NCI-H146 (cell line): ENCODE data around the gene CCDC87.
"Not testable (repeated sequence)": the region's sequence is repeated elsewhere in the genome, so short reads cannot be mapped to it uniquely, and the experiment has no call there.

Experiments
- DNase-seq: peaks from one replicate; lab custom pipeline; 2025; lab: John Stamatoyannopoulos, UW

Gene CCDC87

DNA sequence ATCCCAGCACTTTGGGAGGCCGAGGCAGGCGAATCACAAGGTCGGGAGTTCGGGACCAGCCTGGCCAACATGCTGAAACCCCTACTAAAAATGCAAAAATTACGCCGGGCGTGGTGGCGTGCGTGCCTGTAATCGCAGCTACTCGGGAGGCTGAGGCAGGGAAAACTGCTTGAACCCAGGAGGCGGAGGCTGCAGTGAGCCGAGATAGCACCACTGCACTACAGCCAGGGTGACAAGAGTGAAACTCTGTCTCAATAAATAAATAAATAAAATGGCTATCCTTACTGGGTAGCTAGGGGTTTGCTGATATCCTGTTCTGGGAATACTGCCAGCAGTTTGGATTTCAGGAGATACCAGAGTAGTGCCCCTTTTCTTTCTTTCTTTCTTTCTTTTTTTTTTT is 21.2 kb upstream of the CCDC87 start:
- DNase-seq, result no peak

DNA sequence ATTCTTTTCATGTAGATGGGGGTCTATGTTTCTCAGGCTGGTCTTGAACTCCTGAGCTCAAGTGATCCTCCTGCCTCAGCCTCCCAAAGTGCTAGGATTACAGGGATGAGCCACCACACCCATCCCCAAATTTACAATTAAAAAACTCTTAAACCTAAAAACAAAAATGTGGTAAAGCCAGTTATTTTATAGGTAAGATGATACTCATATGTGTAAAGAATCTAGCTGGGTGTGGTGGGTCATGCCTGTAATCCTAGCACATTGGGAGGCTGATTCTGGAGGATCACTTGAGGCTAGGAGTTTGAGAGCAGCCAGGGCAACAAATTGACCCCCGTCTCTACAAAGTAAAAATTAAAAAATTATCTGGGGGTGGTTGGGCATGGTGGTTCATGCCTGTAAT is 19.6 kb upstream of the CCDC87 start:
- DNase-seq, result no peak

DNA sequence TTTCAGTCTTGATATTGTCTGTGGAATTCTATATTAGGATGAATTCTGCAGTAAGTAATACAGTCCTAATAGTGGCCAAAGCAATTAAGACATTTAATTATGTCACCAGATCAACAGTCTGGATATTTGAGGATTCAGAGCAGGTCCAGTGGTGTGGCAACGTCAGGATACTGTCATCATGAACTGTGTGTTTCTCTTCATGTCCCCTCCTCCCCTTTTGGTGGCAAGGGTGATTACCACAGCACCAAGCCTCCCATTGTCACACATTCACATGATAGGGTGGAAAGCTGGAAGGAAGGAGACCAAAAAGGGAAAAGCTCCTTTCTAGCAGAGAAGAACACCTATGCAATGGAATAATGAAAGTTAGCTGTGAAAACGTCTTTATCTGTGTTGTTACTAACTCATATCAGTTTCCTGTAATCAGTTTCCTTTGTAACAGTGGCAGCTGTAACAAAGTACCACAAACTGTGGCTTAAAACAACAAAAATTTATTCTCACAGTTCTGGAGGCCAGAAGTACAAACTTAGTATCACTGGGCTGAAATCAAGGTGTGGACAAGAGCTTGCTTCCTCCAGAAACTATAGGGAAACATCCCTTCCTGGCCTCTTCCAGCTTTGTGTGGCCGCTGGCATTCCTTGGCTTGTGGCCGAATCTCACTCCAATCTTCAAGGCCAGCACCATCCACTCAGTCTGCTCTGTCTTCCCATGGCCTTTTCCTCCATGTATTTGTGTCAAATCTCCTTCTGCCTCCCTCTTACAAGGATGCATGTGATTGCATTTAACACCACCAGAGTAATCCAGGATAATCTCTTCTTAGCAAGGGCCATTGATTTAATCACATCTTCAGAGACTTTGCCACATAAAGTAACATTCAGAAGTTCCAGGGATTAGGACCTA is 17.1 kb upstream of the CCDC87 start:
- DNase-seq, result no peak

DNA sequence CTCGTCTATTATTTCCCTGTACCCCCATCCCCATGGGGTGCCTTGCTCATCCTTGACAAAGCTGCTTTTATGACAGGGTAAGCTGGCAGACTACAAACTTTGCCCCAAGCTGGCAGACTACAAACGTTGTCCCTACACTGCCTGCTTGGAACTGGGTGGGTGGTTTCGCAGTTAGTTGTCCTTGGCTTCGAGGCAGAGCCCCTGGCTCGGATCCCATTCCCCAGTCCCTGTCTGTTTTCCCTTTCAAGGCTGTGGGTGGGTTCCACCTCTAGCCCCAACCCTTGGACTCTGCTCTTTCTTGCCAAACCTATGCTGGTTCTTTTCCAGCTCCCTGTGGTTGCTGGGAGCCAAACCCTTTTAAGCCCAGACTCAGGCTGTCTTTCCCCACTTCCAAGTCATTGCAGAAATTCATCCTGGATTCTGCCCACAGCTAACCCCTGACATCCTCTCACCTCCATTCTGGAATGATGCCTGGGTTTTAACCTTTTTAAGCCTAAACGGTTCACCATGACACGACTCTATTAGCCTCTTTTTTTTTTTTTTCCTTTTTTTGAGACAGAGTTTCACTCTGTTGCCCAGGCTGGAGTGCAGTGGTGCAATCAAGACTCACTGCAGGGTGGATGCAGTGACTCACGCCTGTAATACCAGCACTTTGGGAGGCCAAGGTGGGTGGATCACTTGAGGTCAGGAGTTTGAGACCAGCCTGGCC is 14.4 kb upstream of the CCDC87 start:
- DNase-seq, result no peak

DNA sequence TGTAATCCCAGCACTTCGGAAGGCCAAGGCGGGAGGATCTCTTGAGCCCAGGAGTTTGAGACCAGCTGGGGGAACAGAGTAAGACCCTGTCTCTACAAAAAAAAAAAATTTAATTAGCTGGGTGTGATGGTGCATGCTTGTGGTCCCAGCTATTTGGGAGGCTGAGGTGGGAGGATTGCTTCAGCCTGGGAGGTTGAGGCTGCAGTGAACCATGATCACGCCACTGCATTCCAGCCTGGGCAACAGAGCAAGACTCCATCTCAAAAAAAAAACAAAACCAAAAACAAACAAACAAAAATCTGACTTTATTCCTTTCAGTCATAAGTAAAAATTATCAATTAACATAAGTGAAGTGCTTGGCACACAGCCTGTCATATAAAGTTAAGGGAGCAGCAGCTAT is 13.7 kb upstream of the CCDC87 start:
- not testable (repeated sequence) for DNase-seq

DNA sequence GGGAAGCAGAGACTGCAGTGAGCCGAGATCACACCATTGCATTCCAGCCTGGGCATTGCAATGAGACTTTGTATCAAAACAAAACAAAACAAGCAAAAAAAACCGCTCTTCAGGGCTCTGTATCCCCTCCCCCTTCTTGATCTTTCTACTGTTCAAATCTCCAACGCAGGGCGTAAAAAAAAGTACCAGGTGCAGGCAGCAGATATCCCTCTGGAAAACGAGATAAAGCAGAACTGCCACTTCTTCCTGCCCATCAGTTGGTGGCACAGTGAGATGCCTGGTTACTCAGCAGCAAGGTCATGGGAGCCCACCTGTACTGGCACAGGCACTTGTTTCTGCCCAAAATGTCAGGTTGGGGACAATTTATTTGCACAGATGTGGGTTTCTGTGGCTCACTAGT is 11.3 kb upstream of the CCDC87 start:
- no peak for DNase-seq

DNA sequence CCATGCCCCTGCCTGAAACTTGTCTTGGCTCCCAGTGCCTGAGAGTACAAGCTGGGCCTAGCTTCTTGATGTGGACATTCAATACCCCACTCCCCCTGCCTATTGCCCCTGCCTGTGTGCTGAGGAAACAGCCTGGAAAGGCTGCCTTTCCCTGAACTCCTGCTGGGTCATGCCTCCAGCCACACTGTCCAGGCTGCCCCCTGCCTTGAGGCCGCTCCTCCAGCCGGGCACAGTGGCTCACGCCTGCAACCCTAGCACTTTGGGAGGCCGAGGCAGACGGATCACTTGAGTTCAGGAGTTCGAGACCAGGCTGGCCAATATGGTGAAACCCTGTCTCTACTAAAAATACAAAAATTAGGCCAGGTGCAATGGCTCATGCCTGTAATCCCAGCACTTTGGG is 10.2 kb upstream of the CCDC87 start:
- DNase-seq, result no peak

DNA sequence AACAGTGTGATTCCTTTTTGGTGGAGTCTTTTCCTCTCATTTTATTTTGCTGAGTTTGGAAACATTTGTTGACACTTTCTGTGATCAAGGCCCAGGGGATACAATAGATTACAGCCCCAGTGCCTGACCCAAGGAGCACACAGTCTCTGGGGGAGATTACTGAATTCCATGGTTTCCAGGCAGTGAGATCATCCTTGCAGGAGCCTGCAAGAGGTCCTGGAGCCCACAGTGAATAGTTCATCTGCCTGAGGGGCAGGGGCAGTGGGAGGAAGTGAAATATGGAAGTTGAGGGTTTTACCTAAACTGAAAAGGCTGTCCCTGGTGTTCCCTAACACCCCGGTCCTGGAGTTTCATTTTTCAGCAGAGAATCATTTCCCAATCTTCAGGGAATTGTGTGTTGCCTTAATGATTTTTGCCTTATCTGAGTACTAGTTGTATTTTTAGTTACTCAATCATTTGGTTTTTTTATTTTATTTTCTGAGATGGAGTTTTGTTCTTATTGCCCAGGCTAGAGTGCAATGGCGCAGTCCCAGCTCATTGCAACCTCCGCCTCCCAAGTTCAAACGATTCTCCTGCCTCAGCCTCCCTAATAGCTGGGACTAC is 7.9 kb upstream of the CCDC87 start:
- DNase-seq, result no peak

DNA sequence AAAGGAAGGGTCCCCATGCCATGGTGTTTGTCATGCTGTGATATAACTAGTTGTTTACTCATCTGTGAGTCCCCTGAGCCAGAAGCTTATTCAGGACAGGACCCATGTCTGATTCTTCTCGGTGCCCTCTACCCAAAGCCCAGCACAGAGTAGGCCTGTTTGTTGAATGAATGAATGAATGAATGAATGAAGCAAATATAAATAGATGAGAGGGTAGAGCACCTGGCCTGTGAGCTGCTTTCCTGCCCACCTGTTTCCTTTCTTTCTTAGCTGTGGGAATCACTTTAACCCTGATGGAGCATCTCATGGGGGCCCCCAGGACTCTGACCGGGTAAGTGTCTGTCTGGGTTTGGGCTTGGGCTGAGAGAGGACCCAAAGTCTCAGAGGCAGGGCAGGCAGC is 7.4 kb upstream of the CCDC87 start:
- DNase-seq, result no peak

DNA sequence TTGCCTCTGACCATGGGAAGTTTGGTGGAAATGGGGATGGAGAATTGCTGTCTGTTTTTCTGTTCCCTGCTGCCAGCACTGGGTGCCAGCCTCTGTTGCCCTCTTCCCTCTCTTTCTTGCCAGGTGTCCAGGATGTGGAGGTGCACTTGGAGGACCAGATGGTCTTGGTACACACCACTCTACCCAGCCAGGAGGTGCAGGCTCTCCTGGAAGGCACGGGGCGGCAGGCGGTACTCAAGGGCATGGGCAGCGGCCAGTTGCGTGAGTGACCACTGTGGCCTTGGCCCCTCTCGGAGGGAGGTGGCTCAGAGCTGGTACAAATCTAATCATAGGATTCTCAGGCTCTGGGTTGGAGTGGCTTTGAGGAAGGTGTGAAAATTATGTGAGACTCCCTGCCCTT is 6.1 kb upstream of the CCDC87 start:
- DNase-seq, result no peak

DNA sequence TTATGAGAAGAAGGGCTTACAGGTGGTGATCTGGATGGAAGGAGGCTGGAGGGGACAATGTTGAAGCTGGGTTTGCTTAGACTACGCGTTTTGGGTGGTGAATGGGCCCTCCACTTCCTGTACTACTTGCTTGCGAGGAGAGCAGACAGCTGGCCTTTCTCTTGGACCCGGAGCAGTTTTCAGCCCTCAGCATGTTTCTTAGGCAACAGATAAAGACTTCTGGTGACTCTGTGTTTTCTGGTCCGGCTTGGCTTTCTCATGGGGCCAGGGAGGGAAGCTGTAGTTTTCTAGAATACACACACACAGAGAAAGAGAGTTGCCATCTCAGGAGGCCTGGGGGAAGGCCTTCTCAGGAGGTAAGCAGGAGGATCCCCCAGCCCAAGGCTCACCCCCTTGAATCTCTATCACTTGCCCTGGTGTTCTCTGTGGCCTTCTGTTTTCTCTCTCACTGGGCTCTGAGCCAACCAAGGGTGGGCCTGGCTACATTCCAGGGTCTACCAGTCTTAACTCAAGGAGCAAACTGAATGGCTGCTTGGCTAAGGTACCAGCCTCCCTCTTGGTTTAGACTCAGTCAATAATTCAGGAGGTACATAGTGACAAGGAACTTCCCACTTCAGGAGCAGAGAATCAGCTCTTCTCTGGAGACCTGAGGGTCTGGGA is 2.5 kb upstream of the CCDC87 start:
- DNase-seq, result no peak

DNA sequence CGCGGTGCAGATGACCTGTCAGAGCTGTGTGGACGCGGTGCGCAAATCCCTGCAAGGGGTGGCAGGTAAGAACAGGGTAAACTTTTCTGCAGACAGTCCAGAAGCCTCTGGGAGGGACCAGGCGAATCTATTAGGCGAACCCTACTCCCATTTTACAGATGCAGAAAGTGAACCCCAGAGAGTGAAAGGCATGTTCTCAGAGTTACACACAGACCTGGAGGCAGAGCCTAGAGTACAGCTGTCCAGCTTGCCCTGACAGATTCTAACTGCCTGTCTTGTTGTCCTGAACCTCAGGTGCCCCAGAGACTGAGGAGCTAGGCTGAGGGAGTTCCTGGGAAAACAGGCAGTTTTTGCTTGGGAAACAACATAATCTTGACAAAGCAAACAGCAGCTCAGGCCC is 787 bp upstream of the CCDC87 start:
- no peak for DNase-seq

DNA sequence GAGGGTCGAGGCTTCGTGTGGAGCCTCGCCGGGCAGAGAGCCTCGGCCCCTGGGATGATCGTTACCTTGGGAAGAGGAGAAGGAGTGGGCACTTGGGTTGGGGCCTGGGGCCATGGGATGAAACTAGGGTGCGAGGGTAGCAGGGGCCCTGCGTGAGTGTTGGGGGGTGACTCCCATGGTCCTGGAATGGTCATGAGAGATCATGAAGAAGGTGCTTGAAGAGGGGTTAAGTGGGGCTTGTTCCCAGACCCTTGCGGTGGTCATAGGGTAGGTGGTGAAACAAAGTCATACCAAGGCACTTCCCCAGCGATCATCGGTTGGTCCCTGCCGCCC is 406 bp upstream of the CCDC87 start:
- DNase-seq, result no peak

DNA sequence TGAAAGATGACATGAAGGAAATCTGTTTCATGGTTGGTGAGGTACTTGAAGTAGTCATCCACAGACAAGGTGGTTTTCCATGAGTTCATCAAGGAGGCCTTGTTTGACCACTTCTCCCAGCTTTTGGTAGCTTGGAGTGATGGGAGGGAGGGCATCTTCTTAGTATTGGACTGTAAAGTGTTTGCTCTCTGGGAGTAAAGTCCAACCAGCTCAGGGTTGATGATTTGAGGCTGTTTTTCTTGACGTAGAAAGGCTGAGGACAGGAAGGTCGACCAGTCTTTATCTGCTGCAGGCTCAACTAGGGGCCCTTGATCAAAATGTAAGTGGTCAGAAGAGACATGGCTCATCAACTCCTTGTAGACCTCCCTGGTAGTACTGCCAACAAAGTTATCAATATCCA is 1.7 kb downstream of the CCDC87 start:
- no peak for DNase-seq

DNA sequence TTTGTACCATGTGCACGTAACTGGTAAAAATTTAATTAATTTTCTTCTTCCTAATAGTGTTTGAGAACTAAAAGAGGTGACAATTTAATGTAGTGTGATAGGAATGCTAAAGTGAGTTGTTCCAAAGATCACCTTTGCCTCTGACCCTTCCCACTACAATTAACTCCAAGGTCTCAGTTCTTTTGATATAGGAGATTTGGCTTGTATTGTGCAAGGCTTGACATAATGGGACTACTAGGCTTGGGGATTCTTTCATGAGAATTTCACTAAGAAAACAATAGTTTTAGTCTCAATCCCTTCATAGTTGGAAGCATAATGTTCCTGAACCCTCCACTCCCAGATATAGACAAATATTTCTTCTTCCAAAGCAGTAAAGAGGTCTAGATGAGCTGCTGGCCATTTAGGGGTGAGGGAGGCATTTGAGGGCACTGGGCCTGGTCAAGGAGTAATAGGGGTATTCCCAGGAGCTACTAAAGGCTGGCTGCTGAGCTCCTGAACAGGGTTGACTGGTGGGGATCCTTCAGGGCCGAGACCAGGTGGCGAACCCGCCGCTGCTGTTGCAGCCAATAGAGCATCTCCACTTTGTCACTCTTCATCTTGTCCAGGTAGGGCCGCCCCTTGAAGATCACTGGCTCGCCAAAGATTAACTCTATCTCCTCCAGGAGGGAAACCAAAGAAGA is 2.7 kb downstream of the CCDC87 start:
- DNase-seq, result no peak

DNA sequence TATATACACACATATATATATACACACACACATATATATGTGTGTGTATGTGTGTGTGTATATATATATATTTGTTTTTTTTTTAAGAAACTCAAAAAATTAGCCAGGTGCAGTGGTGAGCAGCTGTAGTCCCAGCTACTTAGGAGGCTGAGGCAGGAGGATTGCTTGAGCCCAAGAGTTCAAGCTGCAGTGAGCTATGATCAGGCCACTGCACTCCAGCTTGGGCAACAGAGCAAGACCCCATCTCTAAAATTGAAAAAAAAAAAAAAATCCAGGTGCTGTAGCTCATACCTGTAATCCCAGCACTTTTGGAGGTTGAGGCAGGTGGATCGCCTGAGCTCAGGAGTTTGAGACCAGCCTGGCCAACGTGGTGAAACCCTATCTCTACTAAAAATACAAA is 3.5 kb downstream of the CCDC87 start:
- not testable (repeated sequence) for DNase-seq

DNA sequence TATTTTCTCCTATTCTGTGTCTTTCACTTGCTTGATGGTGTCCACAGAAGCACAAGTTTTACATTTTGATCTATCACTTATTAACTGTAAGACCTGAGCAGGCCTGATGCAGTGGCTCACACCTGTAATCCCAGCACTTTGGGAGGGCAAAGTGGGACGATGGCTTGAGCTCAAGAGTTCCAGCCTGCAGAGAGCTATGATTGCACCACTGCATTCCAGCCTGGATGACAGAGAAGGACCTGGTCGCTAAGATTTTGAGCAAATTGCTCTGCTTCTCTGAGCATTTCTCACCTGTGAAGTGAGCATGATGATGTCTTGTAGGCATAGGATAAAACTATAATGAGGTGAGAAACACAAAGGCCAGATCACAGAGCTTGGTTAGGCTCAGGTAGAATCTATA is 6.7 kb downstream of the CCDC87 start:
- no peak for DNase-seq

DNA sequence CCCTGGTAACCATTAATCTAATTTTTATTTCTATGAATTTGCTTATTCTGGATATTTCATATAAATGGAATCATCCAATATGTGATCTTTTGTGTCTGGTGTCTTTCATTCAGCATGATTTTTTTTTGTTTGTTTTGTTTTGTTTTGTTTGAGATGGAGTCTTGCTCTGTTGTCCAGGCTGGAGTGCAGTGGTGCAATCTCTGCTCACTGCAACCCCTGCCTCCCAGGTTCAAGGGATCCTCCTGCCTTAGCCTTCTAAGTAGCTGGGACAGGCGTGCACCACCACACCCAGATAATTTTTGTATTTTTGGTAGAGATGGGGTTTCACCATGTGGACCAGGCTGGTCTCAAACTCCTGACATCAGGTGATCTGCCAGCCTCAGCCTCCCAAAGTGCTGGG is 7.4 kb downstream of the CCDC87 start:
- DNase-seq, result not testable (repeated sequence)

DNA sequence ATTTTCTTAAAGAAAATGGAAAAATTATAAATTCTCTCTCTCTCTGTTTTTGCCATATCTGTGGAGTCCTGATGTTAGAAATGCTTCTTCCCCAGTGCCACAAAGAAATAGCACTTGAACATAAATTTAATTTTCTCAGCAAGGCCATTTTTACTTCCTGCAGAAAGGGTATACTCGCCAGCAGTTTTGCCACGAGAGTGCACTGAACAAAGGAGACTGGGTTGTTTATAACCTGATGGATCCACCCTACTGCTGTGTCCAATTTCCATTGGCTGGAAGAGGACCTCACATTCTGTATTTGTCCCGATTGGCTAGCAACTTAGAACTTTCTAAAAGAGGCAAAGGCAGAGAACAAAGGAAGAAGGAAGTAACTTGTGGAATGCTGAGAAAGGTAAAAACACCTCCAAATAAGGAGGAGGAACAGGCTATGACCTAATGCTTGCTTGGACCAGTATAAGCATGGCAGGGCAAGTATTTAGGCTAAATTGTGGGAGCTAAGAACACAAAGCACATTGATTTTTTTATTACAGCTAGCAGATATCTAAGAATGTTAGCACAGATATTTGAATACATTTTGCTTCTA is 10.2 kb downstream of the CCDC87 start:
- not testable (repeated sequence) for DNase-seq

DNA sequence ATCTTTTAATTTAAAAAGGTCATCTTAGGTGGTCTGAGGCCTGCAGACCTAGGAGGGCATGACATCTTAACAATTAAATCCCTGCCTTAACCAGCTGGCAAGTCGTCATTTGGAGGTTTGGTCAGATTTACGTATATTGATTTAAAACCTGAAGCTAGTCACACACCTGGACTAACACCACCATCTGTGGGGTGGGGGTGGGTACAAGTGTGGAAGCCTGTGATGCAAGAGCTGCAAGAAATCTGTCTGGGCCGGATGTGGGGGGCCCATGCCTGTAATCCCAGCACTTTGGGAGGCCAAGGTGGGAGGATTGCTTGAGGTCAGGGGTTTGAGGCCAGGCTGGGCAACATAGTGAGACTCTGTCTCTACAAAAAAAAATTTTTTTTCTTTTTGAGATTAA is 11.6 kb downstream of the CCDC87 start:
- DNase-seq, result no peak

DNA sequence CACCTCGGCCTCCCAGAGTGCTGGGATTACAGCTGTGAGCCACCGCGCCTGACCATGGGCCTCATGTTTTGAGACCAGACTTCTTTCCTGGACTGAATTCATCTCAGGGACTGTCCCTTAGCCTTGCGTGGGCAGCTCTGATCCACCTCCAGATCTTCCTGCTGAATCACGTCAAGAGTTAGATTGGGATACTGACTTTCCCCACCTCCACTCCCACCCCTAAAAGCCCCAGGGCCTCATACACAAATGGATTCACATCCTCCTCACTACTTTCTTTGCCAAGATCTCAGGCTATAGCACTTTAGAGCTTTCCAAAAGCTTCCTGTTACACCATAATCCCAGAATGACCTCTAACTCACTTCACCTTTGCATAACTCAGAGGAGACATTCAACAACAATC is 12.1 kb downstream of the CCDC87 start:
- DNase-seq, result no peak
